Medulla oblongata (tissue), 1 donor: ENCODE measurements around the gene RGS19.

ENCODE experiments used
- DNase-seq: peaks from one replicate; pipeline ENCODE4 v3.0.0-alpha.2; 2015; ENCODE audit errors: extremely low spot score

RGS19 gene

GRCh38 chr20:64076061-64076997 is 3.0 kb downstream of the RGS19 start:
- DNase-seq: no peak

- no peak for DNase-seq
Measured at GRCh38 chr20:64075556-64075955, 3.8 kb downstream of the RGS19 start.

GRCh38 chr20:64074963-64075362 is 4.4 kb downstream of the RGS19 start:
- no peak for DNase-seq

- no peak for DNase-seq
Measured at GRCh38 chr20:64074184-64074789, 5.0 kb downstream of the RGS19 start.

GRCh38 chr20:64073476-64074183 is 5.7 kb downstream of the RGS19 start:
- no peak for DNase-seq

- DNase-seq: no peak
Measured at GRCh38 chr20:64072498-64073063, 6.7 kb downstream of the RGS19 start.

- no peak for DNase-seq
Measured at GRCh38 chr20:64071341-64072332, 7.7 kb downstream of the RGS19 start.

GRCh38 chr20:64070244-64070993 is 8.9 kb downstream of the RGS19 start:
- no peak for DNase-seq

GRCh38 chr20:64069614-64070243 is 9.6 kb downstream of the RGS19 start:
- DNase-seq: no peak

- DNase-seq: no peak
Measured at GRCh38 chr20:64069209-64069613, 10.1 kb downstream of the RGS19 start.

- DNase-seq: no peak
Measured at GRCh38 chr20:64068386-64069208, 10.7 kb downstream of the RGS19 start.

- no peak for DNase-seq
Measured at GRCh38 chr20:64067733-64068307, 11.5 kb downstream of the RGS19 start.

GRCh38 chr20:64067005-64067632 is 12.2 kb downstream of the RGS19 start:
- no peak for DNase-seq

GRCh38 chr20:64065974-64066343 is 13.4 kb downstream of the RGS19 start:
- no peak for DNase-seq

- DNase-seq: no peak
Measured at GRCh38 chr20:64065062-64065973, 14.0 kb downstream of the RGS19 start.

GRCh38 chr20:64064145-64064698 is 15.1 kb downstream of the RGS19 start:
- DNase-seq: no peak
